Limb (tissue), 2 donors: Measurements from ENCODE around the gene CSMD2.
A peak's percentile ranks its signal among the peaks of the same experiment; 100 is the strongest.

Experiments used
- DNase-seq, 2 donors: peaks; one replicate each; pipeline ENCODE4 v3.0.0-alpha.2; 2016; ENCODE audit errors: extremely low spot score in 2 of 2

Gene CSMD2

GRCh38 chr1:33823401-33823800, 341.6 kb downstream of the CSMD2 start:
- no peak for DNase-seq

- DNase-seq: no peak
Observed at GRCh38 chr1:33822396-33822795, 342.6 kb downstream of the CSMD2 start.

GRCh38 chr1:33821291-33821690, 343.7 kb downstream of the CSMD2 start:
- no peak for DNase-seq

DNA sequence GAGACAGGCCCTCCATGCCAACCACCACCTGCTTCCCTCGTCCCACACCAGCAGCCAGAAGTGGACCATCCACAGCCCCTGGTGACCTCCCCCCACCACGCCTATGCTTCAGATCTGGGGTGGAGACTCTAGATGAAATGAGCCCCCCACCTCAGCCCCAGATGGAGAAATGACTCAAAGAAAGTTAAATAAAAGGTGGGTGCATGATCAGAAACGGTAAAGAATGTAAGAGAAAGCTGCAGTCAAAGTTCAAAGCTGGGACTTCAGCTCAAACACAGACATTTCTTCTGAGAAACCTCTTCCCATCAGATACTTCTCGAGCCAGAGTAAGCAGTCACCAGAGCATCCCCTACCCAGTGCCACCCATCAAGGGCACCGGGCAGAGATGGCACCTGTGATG, 344.2 kb downstream of the CSMD2 start:
- DNase-seq: no peak

GRCh38 chr1:33819913-33820311, 345.1 kb downstream of the CSMD2 start:
- DNase-seq: no peak

GRCh38 chr1:33819290-33819912, 345.6 kb downstream of the CSMD2 start:
- no peak for DNase-seq

DNA sequence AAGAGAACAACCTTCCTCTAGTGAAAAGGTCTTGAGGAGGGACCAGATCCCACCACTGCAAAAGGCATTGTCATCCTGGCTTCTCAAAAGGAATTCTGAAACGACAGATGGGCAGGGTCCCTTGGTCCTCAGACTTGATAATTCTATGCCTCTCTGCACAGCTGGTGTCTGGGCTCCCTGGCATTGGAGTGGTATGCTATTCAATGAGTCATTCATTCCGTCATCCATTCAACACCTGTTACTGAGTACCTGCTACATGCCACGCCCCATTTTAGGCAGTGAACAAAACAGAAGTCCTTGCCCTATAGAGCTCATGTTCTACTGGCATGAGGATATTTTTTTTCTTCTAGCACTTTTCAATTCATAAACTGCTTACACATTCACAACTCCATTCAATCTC, 347.0 kb downstream of the CSMD2 start:
- DNase-seq: peak in 1 of 2 donors; percentile 1

DNA sequence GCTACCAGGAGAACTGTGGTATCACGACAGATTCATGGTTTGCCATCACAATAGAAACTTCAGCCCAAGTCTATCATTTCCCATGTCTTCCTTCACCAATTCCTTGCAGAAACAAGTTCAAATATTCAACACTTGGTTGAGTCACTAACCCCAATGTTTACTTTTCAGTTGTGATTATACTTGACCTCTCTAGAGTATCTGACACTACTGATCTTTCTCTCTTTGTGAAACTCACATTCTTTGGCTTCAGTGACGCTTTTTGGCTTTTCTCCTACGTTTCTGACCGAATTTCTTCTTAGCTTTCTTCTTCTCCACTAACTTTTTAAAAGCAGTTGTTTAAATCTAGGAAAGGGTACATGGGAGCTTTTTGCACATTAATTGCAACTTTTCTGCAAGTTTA, 350.0 kb downstream of the CSMD2 start:
- no peak for DNase-seq

- DNase-seq: no peak
Observed at GRCh38 chr1:33814166-33814565, 350.9 kb downstream of the CSMD2 start.

GRCh38 chr1:33810571-33810970, 354.5 kb downstream of the CSMD2 start:
- DNase-seq: peak in 1 of 2 donors; percentile 2

DNA sequence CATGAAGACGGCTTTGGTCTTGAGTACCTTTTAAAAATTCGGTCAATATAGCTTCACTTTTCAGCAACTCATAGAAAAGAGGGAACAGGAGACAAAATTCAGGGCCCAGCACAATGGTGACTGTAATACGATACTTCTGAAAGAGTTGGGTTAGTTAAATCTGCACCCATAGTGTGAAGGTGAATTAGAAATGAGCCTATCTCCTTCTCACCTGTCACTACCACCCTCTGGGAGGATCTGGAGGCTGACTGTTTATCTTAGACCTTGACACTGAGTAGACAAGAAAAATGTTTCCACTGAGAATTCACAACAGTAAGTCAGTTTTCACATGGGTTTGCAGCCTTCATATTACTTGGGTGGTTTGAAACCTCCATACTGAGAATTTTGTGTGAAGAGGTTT, 359.0 kb downstream of the CSMD2 start:
- DNase-seq: no peak

DNA sequence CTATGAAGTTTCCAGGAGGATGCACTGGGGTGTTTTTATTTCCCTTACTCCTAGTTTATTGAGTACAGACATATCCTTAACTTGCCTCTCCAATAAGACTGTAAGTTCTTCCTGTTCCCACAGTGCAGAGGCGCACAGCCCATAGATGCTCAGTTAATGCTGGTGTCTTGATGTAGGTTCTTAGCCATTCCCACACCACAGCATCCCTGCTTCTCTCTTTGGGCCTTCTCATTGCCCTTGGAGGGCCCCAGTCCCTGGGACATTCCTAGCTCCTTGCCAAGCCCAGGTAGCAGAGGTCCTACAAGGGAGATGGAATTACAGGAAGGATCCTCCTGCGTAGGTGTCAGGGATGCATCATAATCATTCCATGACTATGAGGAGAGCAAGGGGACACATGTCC, 362.8 kb downstream of the CSMD2 start:
- no peak for DNase-seq

DNA sequence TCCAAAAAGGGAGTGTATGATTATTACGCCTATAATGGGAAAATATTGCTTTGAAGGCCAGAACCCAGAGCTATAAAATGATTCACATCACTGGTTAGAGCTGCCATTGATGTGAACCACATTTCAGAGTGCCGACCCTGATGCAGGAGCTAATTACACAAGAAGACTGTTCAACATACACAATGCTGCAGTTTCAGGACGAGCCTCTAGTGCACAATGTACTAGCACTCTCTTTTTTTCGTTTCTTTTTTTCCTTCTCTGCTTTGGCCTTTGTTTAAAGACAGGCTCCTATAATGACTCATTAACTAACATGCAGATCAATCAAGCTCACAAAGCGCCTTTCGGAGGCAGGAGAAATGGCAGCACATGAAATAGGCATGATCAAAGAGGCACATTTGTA, 367.2 kb downstream of the CSMD2 start:
- DNase-seq: no peak

DNA sequence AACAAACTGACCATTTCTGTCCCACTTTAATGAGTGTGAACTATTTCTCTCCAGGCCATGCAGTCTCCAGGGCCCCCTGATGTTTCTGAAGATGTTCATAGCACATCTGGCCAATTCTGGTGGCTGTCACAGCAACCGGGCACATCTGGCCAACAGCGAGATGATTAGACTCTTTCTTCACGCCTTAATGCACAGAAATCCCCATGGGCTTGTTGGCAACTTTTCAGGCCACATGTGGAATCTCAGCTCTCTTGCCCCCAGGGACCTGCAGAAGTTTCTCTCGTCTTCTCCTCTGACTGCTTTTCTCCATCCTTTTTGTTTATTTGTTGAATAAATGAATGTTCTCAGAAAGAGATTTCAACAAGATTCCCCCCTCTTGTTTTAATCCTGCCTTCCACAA, 372.4 kb downstream of the CSMD2 start:
- DNase-seq: peak in 1 of 2 donors; percentile 1

GRCh38 chr1:33792216-33792615, 372.8 kb downstream of the CSMD2 start:
- DNase-seq: no peak

DNA sequence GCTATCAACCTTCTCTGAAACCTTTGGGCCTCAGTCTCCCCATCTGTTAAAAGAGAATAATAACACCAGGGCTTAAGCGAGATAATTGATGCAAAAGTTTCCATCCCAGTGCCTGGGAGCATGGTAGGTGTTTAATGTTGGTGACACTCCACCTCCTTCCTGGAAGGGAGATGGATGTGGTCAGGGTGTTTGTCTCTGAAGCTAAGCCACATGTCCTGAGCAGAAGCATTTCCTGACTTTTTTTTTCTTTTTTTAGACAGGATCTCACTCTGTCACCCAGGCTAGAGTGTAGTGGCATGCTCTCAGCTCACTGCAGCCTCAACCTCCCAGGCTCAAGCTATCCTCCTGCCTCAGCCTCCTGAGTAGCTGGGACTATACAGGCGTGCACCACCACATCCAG, 373.8 kb downstream of the CSMD2 start:
- DNase-seq: no peak

- no peak for DNase-seq
Observed at GRCh38 chr1:33790577-33790976, 374.5 kb downstream of the CSMD2 start.

- no peak for DNase-seq
Observed at GRCh38 chr1:33784876-33785275, 380.2 kb downstream of the CSMD2 start.

DNA sequence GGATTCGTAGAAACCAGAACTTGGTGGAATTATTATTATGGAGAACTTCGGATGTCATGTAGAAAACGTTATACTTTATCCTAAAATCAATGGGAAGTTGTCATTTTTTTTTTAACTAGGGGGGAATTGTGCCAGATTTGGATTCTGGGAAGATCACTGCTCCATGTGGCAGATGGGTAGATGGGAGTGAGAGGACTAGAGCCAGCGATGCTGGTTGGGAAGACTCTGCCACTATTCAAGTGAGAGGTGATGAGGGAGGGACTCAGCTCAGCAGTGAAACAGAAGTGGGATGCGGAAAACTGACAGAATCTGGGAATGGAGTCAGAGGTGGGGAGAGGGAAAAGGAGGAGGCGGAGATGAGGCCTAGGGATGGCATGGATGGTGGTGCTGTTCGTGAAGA, 382.3 kb downstream of the CSMD2 start:
- no peak for DNase-seq

- no peak for DNase-seq
Observed at GRCh38 chr1:33781652-33782051, 383.4 kb downstream of the CSMD2 start.

DNA sequence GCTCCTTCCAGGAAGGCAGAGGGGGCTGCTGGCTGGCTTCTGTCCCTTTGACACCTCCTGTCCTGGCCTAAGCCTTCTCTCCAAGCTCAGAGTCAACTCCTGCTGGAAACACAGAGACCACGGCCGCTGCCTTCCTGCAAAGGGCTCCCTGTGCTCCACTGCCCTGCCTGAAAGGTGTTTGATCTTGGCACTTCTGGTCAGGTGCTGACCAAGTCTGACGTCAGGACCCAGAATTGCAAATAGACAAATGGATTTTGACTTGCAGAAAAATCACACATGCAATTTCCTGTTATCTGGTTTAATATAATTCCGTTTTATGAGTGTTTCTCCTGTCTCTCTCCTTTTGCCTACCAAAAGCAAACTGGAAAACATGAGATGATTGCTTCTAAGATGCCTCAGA, 387.7 kb downstream of the CSMD2 start:
- no peak for DNase-seq

- no peak for DNase-seq
Observed at GRCh38 chr1:33768821-33769220, 396.2 kb downstream of the CSMD2 start.

DNA sequence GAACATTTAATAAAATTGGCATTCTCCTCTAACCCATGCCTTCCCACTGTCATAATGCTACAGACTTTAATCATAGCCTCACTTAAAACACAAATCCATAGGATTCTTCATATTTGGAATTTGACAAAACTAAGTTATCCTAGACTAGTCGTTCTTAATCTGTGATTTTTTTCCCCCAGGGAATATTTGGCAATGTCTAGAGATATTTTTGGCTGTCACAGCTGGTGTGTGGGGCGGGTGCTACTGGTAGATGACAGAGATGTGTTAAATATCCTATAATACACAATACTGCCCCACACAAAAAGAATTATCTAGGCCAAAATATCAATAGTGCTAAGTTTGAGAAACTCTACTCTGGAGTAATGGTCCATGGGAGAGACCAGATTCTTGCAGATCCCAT, 396.9 kb downstream of the CSMD2 start:
- DNase-seq: no peak

DNA sequence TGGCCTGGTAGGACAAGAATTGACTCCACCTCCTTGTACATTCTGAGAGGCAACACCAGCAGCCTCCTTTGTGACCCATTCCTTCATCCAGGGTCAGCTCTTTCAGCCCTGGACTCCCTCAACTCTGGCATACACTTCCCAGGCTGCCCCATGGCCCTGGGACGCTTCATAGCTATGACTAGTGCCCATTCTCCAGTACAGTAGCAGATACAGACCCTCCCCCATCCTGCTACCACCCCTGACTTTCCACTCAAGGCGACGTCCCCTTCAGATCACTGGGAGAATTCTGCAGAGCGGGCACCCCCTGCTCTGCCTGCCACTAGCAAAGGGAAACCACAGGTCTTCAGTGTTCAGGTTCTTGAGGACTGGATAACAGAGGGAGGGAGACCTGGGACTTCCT, 400.9 kb downstream of the CSMD2 start:
- no peak for DNase-seq
